ENCODE results near the gene ASB17. TPM values are rescaled to one million over a fixed set of nuclear protein-coding genes. Genes with fewer than 3 reads are reported as not detected.

The ASB17 gene
- total RNA-seq, 4 donors from 2014 or later = not detected

GRCh38 chr1:75870951-75871350, 61.3 kb downstream of the ASB17 start:
- no peaks in the 10 kb centered on the region for H3K36me3 ChIP-seq
- DNase-seq (ENCODE audit: extremely low spot score) = no peak
- no peak for TF ChIP-seq POLR2AphosphoS5 (IDR thresholded peaks at IDR 0.05)
- no peak for TF ChIP-seq POLR2A (IDR thresholded peaks at IDR 0.05; ENCODE audit: low read depth)
- TF ChIP-seq EP300 (IDR thresholded peaks at IDR 0.05) = no peak
- no peak for TF ChIP-seq CTCF (IDR thresholded peaks at IDR 0.05)
- no peaks in the 10 kb centered on the region for H3K27me3 ChIP-seq
- no peak overlapping the region for H3K27ac ChIP-seq (replicated peaks in 1 of 4)
- WGBS = 50% methylated on average over 1 of the region's 1 CpG
- H3K4me1 ChIP-seq = no peaks in the 10 kb centered on the region
- no peak overlapping the region for H3K4me3 ChIP-seq
- intact Hi-C loops (cut with DNase I) = no loop called here
- no peaks in the 10 kb centered on the region for H3K9me3 ChIP-seq

Other genes with a start within 250 kb of the ASB17 start
- gene ACADM, start 207.7 kb downstream of the ASB17 start, total RNA-seq = 10 to 100 TPM; 50.9 to 71.1 (median 59.7) TPM
- 10 to 100 TPM; 24.3 to 55.2 (median 38.1) TPM for gene RABGGTB, start 146.1 kb downstream of the ASB17 start, total RNA-seq
- gene MSH4, start 135.5 kb downstream of the ASB17 start, total RNA-seq = under 1 TPM; 0.13 to 0.83 (median 0.28) TPM
- gene ST6GALNAC3, start 142.3 kb upstream of the ASB17 start, total RNA-seq = 1 to 10 TPM; 2.1 to 6.8 (median 4.8) TPM